Measurements from ENCODE around the gene BEND3. TPM values are rescaled to one million over a fixed set of nuclear protein-coding genes. Genes with fewer than 3 reads are reported as not detected.
"Not testable (repeated sequence)": the region's sequence is repeated elsewhere in the genome, so short reads cannot be mapped to it uniquely, and the experiment has no call there.

The BEND3 gene
- 1 to 10 TPM; 1.5 to 9.1 (median 3.4) TPM for total RNA-seq

- peak within 1 kb of the TSS; percentile 69 to 74 for H3K27ac ChIP-seq
- intact Hi-C loops (cut with DNase I; ENCODE audit: low total_unique reads) = no loop called here
- DNase-seq = peak in 1 of 2 donors; percentile 41
These were observed at the start of gene BEND3 for GRCh38 chr6:107114926-107115694. BEND3 (minus strand) TSS chr6:107115515; CDS start chr6:107099285, 16,230 bp downstream.

DNA sequence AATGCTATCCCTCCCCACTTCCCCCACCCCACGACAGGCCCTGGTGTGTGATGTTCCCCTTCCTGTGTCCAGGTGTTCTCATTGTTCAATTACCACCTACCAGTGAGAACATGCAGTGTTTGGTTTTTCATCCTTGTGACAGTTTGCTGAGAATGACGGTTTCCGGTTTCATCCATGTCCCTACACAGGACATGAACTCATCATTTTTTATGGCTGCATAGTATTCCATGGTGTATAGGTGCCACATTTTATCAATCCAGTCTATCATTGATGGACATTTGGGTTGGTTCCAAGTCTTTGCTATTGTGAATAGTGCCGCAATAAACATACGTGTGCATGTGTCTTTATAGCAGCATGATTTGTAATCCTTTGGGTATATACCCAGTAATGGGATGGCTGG, 49.0 kb upstream of the BEND3 start:
- H3K9me3 ChIP-seq; intact Hi-C loops (cut with DNase I; ENCODE audit: low total_unique reads); H3K4me3 ChIP-seq; DNase-seq; H3K27ac ChIP-seq; H3K4me1 ChIP-seq; H3K27me3 ChIP-seq; H3K36me3 ChIP-seq: not testable (repeated sequence)

More at GRCh38 chr6:107114926-107115694, at the start of gene BEND3:
- no peaks in the 10 kb centered on the region for H3K36me3 ChIP-seq
- no peaks in the 10 kb centered on the region for H3K9me3 ChIP-seq
- H3K4me1 ChIP-seq = peaks cover 0 to 15% of the 10 kb centered on the region in 2 donors
- TF ChIP-seq CTCF (IDR thresholded peaks at IDR 0.05) (no peak), POLR2A (IDR thresholded peaks at IDR 0.05) (no peak)
- peak within 1 kb of the TSS; percentile 41 to 80 for H3K4me3 ChIP-seq
- H3K27me3 ChIP-seq = no peaks in the 10 kb centered on the region

DNA sequence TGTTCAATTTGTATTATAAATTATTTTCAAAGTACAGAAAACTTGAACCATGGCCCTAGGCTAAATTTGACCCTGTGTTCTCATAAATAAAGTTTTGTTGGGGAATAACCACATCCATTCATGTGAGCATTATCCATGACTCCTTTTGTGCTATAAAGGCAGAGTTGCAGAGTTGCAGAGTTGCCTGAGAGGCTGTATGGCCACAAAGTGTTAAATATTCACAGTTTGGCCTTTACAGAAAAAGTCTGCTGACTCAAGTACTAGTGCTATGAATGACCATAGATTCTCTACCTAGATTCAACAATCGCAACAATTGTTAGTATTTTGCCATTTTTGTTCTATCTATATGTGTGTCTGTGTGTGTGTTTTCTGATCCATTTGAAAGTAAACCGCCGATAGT, 46.2 kb upstream of the BEND3 start:
- Histone ChIP-seq H3K27ac (no peak overlapping the region), H3K27me3 (no peaks in the 10 kb centered on the region), H3K4me3 (no peak overlapping the region), H3K4me1 (no peaks in the 10 kb centered on the region), H3K9me3 (no peaks in the 10 kb centered on the region), H3K36me3 (no peaks in the 10 kb centered on the region)
- DNase-seq = no peak
- intact Hi-C loops (cut with DNase I; ENCODE audit: low total_unique reads) = no loop called here
- no peak for TF ChIP-seq CTCF (IDR thresholded peaks at IDR 0.05)
- TF ChIP-seq POLR2A (IDR thresholded peaks at IDR 0.05) = no peak

DNA sequence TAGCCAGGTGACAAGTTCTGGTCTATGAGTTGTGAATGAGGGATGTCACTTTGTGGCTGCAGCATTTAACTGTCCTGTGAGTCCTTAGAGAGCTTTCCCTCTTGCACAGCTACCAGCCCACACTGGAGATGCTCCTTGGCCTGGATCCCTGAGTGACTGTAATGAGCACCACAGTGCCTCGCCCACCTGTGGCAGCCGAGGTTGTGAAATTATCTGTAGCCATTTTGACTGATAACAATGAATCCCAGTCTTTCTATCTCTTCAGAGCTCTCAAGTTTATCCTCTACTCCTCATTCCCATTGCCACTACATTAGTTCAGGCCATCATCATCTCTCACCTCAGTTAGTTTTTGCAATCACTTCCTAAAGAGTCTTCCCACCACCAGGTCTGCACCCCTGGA, 41.3 kb upstream of the BEND3 start:
- Histone ChIP-seq H3K4me1 (no peaks in the 10 kb centered on the region), H3K36me3 (no peaks in the 10 kb centered on the region), H3K4me3 (no peak overlapping the region), H3K27ac (no peak overlapping the region), H3K27me3 (no peaks in the 10 kb centered on the region), H3K9me3 (no peaks in the 10 kb centered on the region)
- no peak for DNase-seq
- intact Hi-C loops (cut with DNase I; ENCODE audit: low total_unique reads) = no loop called here
- TF ChIP-seq POLR2A (IDR thresholded peaks at IDR 0.05) (no peak), CTCF (IDR thresholded peaks at IDR 0.05) (no peak)

GRCh38 chr6:107154801-107155160, 39.5 kb upstream of the BEND3 start:
- Histone ChIP-seq H3K9me3 (no peaks in the 10 kb centered on the region), H3K36me3 (no peaks in the 10 kb centered on the region), H3K4me3 (no peak overlapping the region), H3K4me1 (no peaks in the 10 kb centered on the region), H3K27me3 (no peaks in the 10 kb centered on the region), H3K27ac (no peak overlapping the region)
- TF ChIP-seq POLR2A (IDR thresholded peaks at IDR 0.05) = no peak
- no peak for TF ChIP-seq CTCF (IDR thresholded peaks at IDR 0.05)
- no peak for DNase-seq
- intact Hi-C loops (cut with DNase I; ENCODE audit: low total_unique reads) = no loop called here
